IMR-90 (cell line): ENCODE measurements around the gene BPTF. TPM values are rescaled to one million over a fixed set of nuclear protein-coding genes. Genes with fewer than 3 reads are reported as not detected.
A peak's percentile ranks its signal among the peaks of the same experiment; 100 is the strongest.

Experiments
- ATAC-seq: fragments of 200-7000 bp; cut with Tn5 transposase; 2 replicates; pipeline ENCODE4 v1.9.1; 2020; ENCODE audit warnings: low read depth, mild to moderate bottlenecking, moderate library complexity
- BruUV-seq: library from RNA; stranded (reverse); fragments of 400-500 nt; replicated peaks from 2 replicates; lab custom pipeline; 2021; lab: Mats Ljungman, UMichigan
- CTCF ChIA-PET: fragments of 300-600 bp; formaldehyde crosslinking; extraction: SDS; loops from one replicate; lab custom pipeline; 2021; ENCODE audit warnings: antibody characterized with exemption; lab: Yijun Ruan, JAX
- POLR2A ChIA-PET: fragments of 300-600 bp; sonication (Branson Sonifier 250); formaldehyde crosslinking; loops from one replicate; lab custom pipeline; 2022; ENCODE audit warnings: antibody characterized with exemption; ENCODE audit not compliant: unreplicated experiment; lab: Charles Lee
- DNase-seq: peaks from one replicate; pipeline ENCODE4 v3.0.0; 2013
- H2AFZ ChIP-seq: replicated peaks from 2 replicates; pipeline ENCODE3; 2013; ENCODE audit warnings: low read length, mild to moderate bottlenecking; ENCODE audit not compliant: poor library complexity
- H2AK5ac ChIP-seq: 2 replicates; pipeline ENCODE4 v1.6.1; 2013; ENCODE audit warnings: low read depth, low read length, inconsistent platforms
- H2AK9ac ChIP-seq: replicated peaks from 2 replicates; pipeline ENCODE3; 2013; ENCODE audit warnings: mild to moderate bottlenecking, low read depth, low read length, moderate library complexity; ENCODE audit not compliant: poor library complexity
- H2BK120ac ChIP-seq: 2 replicates; pipeline ENCODE4 v1.6.1; 2013; ENCODE audit warnings: low read depth, low read length, inconsistent platforms
- H2BK15ac ChIP-seq: 3 replicates; pipeline ENCODE4 v1.6.1; 2013; ENCODE audit warnings: low read depth, low read length, inconsistent platforms
- H2BK20ac ChIP-seq: 2 replicates; pipeline ENCODE4 v1.6.1; 2013; ENCODE audit warnings: low read depth, mild to moderate bottlenecking, inconsistent platforms, low read length, moderate library complexity
- H2BK5ac ChIP-seq: 2 replicates; pipeline ENCODE4 v1.6.1; 2013; ENCODE audit warnings: mild to moderate bottlenecking, low read depth, low read length, inconsistent platforms; ENCODE audit not compliant: poor library complexity, severe bottlenecking
- H3K14ac ChIP-seq: replicated peaks from 2 replicates; pipeline ENCODE4 v1.6.1; 2013; ENCODE audit warnings: low read depth, low read length, inconsistent platforms
- H3K18ac ChIP-seq: 2 replicates; pipeline ENCODE4 v1.6.1; 2013; ENCODE audit warnings: low read depth, low read length, control low read depth
- H3K23ac ChIP-seq: 2 replicates; pipeline ENCODE4 v1.6.1; 2013; ENCODE audit warnings: low read depth, low read length, inconsistent platforms
- H3K27ac ChIP-seq: 2 replicates; pipeline ENCODE4 v1.5.1; 2013; ENCODE audit warnings: mild to moderate bottlenecking, control low read depth, low read length; ENCODE audit not compliant: insufficient read depth
- H3K27me3 ChIP-seq: 2 replicates; pipeline ENCODE4 v1.6.1; 2013; ENCODE audit warnings: low read length; ENCODE audit not compliant: control insufficient read depth, insufficient read depth
- H3K36me3 ChIP-seq: 2 replicates; pipeline ENCODE4 v1.6.1; 2013; ENCODE audit warnings: low read length, mixed read lengths; ENCODE audit not compliant: control insufficient read depth, insufficient read depth
- H3K4ac ChIP-seq: 2 replicates; pipeline ENCODE4 v1.6.1; 2013; ENCODE audit warnings: low read depth, low read length, inconsistent platforms
- H3K4me1 ChIP-seq: 2 replicates; pipeline ENCODE4 v1.6.1; 2013; ENCODE audit warnings: low read length, mixed read lengths; ENCODE audit not compliant: control insufficient read depth, insufficient read depth
- H3K4me2 ChIP-seq: 2 replicates; pipeline ENCODE4 v1.6.1; 2013; ENCODE audit warnings: low read depth, mild to moderate bottlenecking, control low read depth, low read length, moderate library complexity
- H3K4me3 ChIP-seq: 2 replicates; pipeline ENCODE4 v1.5.1; 2013; ENCODE audit warnings: low read depth, mild to moderate bottlenecking, control low read depth, low read length, moderate library complexity; ENCODE audit not compliant: insufficient read depth
- H3K56ac ChIP-seq: 2 replicates; pipeline ENCODE4 v1.6.1; 2013; ENCODE audit warnings: low read length, inconsistent platforms; ENCODE audit not compliant: insufficient read depth; ENCODE audit errors: extremely low read depth
- H3K79me1 ChIP-seq, 2 experiments: 2 replicates each; pipeline ENCODE4 v1.6.1; 2013; ENCODE audit warnings: low read length in 2 of 2, inconsistent platforms in 1 of 2, low read depth in 1 of 2
- H3K9ac ChIP-seq: 2 replicates; pipeline ENCODE4 v1.6.1; 2013; ENCODE audit warnings: low read depth, low read length, control low read depth
- H3K9me1 ChIP-seq: 2 replicates; pipeline ENCODE4 v1.6.1; 2013; ENCODE audit warnings: low read length, inconsistent platforms; ENCODE audit not compliant: insufficient read depth
- H3K9me3 ChIP-seq: 2 replicates; pipeline ENCODE4 v1.6.1; 2013; ENCODE audit warnings: low read length; ENCODE audit not compliant: control insufficient read depth, insufficient read depth
- H4K20me1 ChIP-seq: 2 replicates; pipeline ENCODE4 v1.6.1; 2013; ENCODE audit warnings: low read length, inconsistent platforms; ENCODE audit not compliant: insufficient read depth
- H4K5ac ChIP-seq: 2 replicates; pipeline ENCODE4 v1.6.1; 2013; ENCODE audit warnings: mild to moderate bottlenecking, low read depth, low read length, control low read depth
- H4K8ac ChIP-seq, 2 experiments: 2 replicates each; pipeline ENCODE4 v1.6.1; 2013; ENCODE audit warnings: low read depth in 2 of 2, low read length in 2 of 2, control low read depth in 1 of 2, inconsistent platforms in 1 of 2
- H4K91ac ChIP-seq: 2 replicates; pipeline ENCODE4 v1.6.1; 2013; ENCODE audit warnings: low read depth, low read length, inconsistent platforms; ENCODE audit not compliant: insufficient read depth
- CTCF ChIP-seq: conservative IDR thresholded peaks from 2 replicates; pipeline ENCODE4 v1.5.1; 2012; ENCODE audit warnings: mild to moderate bottlenecking, low read depth, low read length, improper control_type of control experiment
- RAD21 ChIP-seq: IDR thresholded peaks from 2 replicates; pipeline ENCODE4 v1.6.1; 2012; ENCODE audit warnings: low read length, improper control_type of control experiment
- WGBS, 2 experiments: methylation state at CpG; one replicate each; pipeline versions ENCODE4 v1.1.5 to v1.1.7; 2013; ENCODE audit warnings: missing lambda C conversion rate in 2 of 2; ENCODE audit not compliant: insufficient read length in 1 of 2; ENCODE audit errors: extremely low coverage in 2 of 2; 5-methylcytosine and 5-hydroxymethylcytosine counted together
- dilution Hi-C: fragments of 300-500 bp; cut with HindIII; formaldehyde crosslinking; loops from one replicate; pipeline ENCODE4 v1.14.3; 2018; ENCODE audit warnings: low sequenced_read_pairs; ENCODE audit not compliant: unreplicated experiment
- in situ Hi-C: fragments of 300-500 bp; cut with MboI; formaldehyde crosslinking; loops from 3 replicates; pipeline ENCODE4 v1.14.3; 2019; ENCODE audit warnings: low sequenced_read_pairs, inconsistent platforms, mixed read lengths
- intact Hi-C: fragments of 100-400 bp; cut with micrococcal nuclease; formaldehyde crosslinking; loops from 2 replicates; pipeline ENCODE4 v1.10.0; 2022
- polyA plus RNA-seq, 3 experiments: library from polyadenylated mRNA; depleted of rRNA; stranded (reverse); fragments of >200 nt; gene quantifications; 2 replicates each; pipeline ENCODE4 v1.2.3, GENCODE V29; 2012; ENCODE audit warnings: low replicate concordance in 1 of 3
- total RNA-seq: library from RNA; depleted of rRNA; stranded (reverse); fragments of >200 nt; gene quantifications from 2 replicates; pipeline ENCODE4 v1.2.3, GENCODE V29; 2012

Gene BPTF
- total and polyA plus RNA-seq, 2 of the 4 experiments (the other 2 are of a cell fraction) = 32.3 to 35.7 TPM

- H2AK5ac ChIP-seq = no peak overlapping the region
- no peak overlapping the region for H4K5ac ChIP-seq
- intact Hi-C loops = loop anchor here (5.0 kb wide), 1 partner anchor 36 kb away; no protein-coding TSS in a partner anchor
- no peaks in the 10 kb centered on the region for H3K79me1 ChIP-seq
- no peak overlapping the region for H2AK9ac ChIP-seq
- ATAC-seq = peak; percentile 35; the same call in 1 of the 2 replicates
- 0 out of 2 replicates have a peak, but pooled peaks cover 3% of the 10 kb centered on the region for H3K9me1 ChIP-seq
- H2BK15ac ChIP-seq = no peak overlapping the region
- no peak overlapping the region for H3K4me3 ChIP-seq
- in situ Hi-C loops = no loop called here
- H3K18ac ChIP-seq = no peak overlapping the region
- H3K4ac ChIP-seq = no peak overlapping the region
- H4K8ac ChIP-seq = no peak overlapping the region
- H3K9ac ChIP-seq = no peak overlapping the region
- no peaks in the 10 kb centered on the region for H4K20me1 ChIP-seq
- no peaks in the 10 kb centered on the region for H3K27me3 ChIP-seq
- no CpG with 5 or more reads among the region's 3 CpGs for WGBS, 2 experiments
- H2BK20ac ChIP-seq = no peak overlapping the region
- H2BK120ac ChIP-seq = no peak overlapping the region
- POLR2A ChIA-PET = no interaction called here
- H3K4me1 ChIP-seq = no peaks in the 10 kb centered on the region
- no peak overlapping the region for H2AFZ ChIP-seq
- no peak overlapping the region for H4K91ac ChIP-seq
- no peak overlapping the region for H3K27ac ChIP-seq
- dilution Hi-C loops = no loop called here
- no peak overlapping the region for H3K4me2 ChIP-seq
- no peak overlapping the region for H3K56ac ChIP-seq
- peaks cover 50% of the 10 kb centered on the region for H3K36me3 ChIP-seq
- peak; percentile 8 for DNase-seq
- no peak overlapping the region for H3K14ac ChIP-seq
- H3K9me3 ChIP-seq = no peaks in the 10 kb centered on the region
- TF ChIP-seq RAD21 (no peak), CTCF (peak; percentile 41)
- no peak overlapping the region for H3K23ac ChIP-seq
- no TSS peak for BruUV-seq
- CTCF ChIA-PET = interaction anchor here (0.6 to 1.3 kb wide), 4 partner anchors 10 to 112 kb away, joined by 3 to 6 read pairs (median 3); no protein-coding TSS in a partner anchor
- no peak overlapping the region for H2BK5ac ChIP-seq
Measured at GRCh38 chr17:67942810-67943209, 117.5 kb downstream of the BPTF start.
